Duodenal mucosa (tissue), 2 donors: Measurements from ENCODE around the gene SEC62.

Experiments used
- H3K27ac ChIP-seq: one replicate; pipeline ENCODE4 v1.7.0; 2013; ENCODE audit warnings: low read depth, low read length
- H3K27me3 ChIP-seq, 2 donors: one replicate each; pipeline ENCODE4 v1.7.0; 2013; ENCODE audit warnings: low read length in 2 of 2, control low read depth in 1 of 2; ENCODE audit not compliant: insufficient read depth in 2 of 2, control insufficient read depth in 1 of 2
- H3K36me3 ChIP-seq, 2 donors: one replicate each; pipeline ENCODE4 v1.7.0; 2013; ENCODE audit warnings: low read length in 2 of 2, control low read depth in 1 of 2; ENCODE audit not compliant: insufficient read depth in 2 of 2, control insufficient read depth in 1 of 2
- H3K4me1 ChIP-seq, 2 donors: one replicate each; pipeline ENCODE4 v1.7.0; 2013; ENCODE audit warnings: low read length in 2 of 2, control low read depth in 1 of 2; ENCODE audit not compliant: insufficient read depth in 2 of 2, control insufficient read depth in 1 of 2
- H3K4me3 ChIP-seq, 2 donors: one replicate each; pipeline ENCODE4 v1.7.0; 2013; ENCODE audit warnings: low read length in 2 of 2, low read depth in 1 of 2
- H3K9ac ChIP-seq, 2 donors: one replicate each; pipeline ENCODE4 v1.7.0; 2013; ENCODE audit warnings: low read length in 2 of 2, low read depth in 1 of 2
- H3K9me3 ChIP-seq, 2 donors: one replicate each; pipeline ENCODE4 v1.7.0; 2013; ENCODE audit warnings: low read length in 2 of 2, control low read depth in 1 of 2; ENCODE audit not compliant: control insufficient read depth in 1 of 2

Gene SEC62

DNA sequence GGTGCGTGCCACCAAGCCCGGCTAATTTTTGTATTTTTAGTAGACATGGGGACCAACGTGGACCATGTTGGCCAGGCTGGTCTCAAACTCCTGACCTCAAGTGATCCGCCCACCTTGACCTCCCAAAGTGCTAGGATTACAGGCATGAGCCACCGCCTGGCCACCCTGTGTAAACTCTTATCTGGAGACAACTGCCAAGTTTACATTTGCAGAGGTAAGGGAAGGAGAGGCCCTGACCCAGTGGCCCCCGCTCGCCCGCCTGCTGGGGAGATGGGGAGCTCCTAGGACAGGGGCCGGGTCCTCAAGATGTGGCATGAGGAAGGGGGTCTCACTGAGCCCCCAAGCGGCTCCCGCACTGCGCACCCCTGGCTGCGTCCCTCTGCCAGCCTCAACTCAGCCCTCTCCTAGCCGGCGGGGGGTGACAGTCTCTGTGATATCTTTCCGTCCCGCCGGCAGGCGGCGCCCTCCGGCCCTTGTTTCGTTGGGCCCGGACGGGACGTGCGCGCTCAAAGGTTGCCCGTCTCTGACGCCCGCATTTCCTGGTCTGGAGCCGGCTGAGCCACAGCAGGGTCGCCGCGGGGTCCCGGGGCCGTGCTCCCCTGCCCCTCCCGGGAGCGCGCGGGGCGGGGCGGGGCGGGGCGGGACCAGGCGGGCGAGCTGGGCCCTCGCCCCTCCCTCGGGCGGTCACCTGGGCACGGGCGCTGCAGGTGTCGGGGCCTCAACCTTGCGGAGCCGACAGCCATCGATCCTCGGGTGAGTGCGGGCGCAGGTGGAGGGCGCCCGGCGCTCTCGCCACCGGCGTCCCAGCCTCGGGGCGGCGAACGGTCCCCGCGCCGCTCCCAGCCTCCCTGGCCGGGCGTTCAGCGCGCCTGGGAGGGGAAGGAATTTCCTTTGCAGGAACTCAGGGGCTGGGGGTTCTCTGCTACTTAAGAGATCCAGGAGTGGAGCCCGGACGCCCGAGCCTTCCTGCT, 71.1 kb downstream of the SEC62 start, which contains the start of gene GPR160:
TSS of gene GPR160 (plus strand) at position 533 of the 971 bp plus-strand sequence. CDS start 45,978 bp downstream, outside the sequence.
- Histone ChIP-seq H3K9ac (peak within 1 kb of the TSS; percentile 69 to 89), H3K36me3 (peaks cover 0 to 3% of the 10 kb centered on the region in 2 donors), H3K27me3 (no peaks in the 10 kb centered on the region), H3K4me3 (peak within 1 kb of the TSS; percentile 77 to 91), H3K27ac (peak within 1 kb of the TSS; percentile 75), H3K4me1 (peaks cover 14 to 22% of the 10 kb centered on the region in 2 donors), H3K9me3 (no peaks in the 10 kb centered on the region)

DNA sequence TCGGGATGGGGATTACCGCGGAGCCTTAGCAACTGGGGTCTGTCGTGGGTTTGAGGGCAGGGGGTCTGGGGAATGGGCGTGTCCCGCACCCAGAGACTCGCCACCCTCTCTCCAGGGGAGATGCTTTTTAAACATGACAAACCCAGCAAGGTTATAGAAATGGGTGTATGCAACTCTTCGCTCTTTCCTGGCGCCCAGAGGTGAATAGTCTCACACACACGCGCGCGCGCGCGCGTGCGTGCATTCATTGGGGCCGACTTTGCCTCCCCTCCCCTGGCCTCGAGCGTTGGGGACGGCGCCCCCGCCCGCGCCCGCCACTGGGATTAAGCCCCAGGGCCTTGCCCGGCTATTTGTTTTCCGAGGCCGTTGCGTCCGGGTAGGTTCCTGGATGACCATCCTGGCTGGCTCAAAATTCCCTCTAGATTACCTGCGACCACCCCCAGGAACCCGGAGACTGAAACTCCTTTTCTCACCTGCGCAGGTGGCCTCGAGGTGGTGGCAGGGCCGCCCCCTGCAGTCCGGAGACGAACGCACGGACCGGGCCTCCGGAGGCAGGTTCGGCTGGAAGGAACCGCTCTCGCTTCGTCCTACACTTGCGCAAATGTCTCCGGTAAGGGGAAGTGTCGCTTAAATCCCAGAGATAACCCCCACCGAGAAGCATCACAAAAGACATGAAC, 72.0 kb downstream of the SEC62 start:
- Histone ChIP-seq H3K9ac (peak overlapping the region; percentile 69 to 89), H3K27ac (peak overlapping the region; percentile 75), H3K4me3 (peak overlapping the region; percentile 77 to 91), H3K4me1 (peaks cover 10 to 17% of the 10 kb centered on the region in 2 donors), H3K9me3 (no peaks in the 10 kb centered on the region), H3K36me3 (peaks cover 3 to 4% of the 10 kb centered on the region in 2 donors), H3K27me3 (no peaks in the 10 kb centered on the region)

DNA sequence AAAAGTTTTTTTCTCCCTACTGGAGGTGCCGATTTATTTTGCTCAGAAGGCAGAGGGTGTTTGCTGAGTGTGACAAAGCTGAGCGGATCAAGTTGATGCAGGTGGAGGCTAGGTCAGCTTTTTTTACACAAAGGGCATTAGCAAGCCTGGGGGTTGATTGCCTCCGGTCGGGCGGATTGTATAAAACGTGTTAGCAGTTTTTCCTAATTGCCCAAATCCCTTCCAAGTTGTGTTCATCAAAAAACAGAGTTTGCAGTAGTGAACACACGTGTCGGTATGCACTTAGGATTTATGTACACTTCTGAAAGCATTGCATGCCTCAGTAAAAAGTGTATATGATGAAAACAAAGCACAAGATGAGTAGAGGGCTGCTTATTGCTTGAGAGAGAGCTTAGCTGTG, 73.8 kb downstream of the SEC62 start:
- H3K9ac ChIP-seq, result peak overlapping the region; percentile 39 to 69
- no peaks in the 10 kb centered on the region for H3K9me3 ChIP-seq
- peak overlapping the region; percentile 77 to 91 for H3K4me3 ChIP-seq
- no peaks in the 10 kb centered on the region for H3K27me3 ChIP-seq
- peaks cover 21% of the 10 kb centered on the region in 2 donors for H3K4me1 ChIP-seq
- peaks cover 3 to 4% of the 10 kb centered on the region in 2 donors for H3K36me3 ChIP-seq
- no peak overlapping the region for H3K27ac ChIP-seq

DNA sequence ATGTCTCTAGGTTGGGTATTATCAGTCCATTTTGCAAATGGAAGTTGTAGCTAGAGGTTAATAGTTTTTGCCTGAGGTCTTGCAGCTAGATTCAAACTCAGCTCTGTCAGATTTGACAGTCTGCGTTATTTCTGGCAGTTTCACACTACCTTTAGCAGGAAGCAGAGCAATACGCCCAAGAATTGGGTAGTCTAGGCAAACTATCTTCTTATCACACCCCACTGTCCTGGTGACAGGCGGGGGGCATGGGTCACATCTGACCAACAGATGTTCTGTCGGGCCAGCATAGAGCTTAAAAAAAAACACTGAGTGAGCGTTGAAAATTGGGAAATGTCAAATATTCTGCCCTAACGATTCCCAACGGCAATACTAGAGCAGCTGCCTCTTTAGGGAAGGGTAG, 76.9 kb downstream of the SEC62 start:
- Histone ChIP-seq H3K36me3 (peaks cover 4 to 6% of the 10 kb centered on the region in 2 donors), H3K27me3 (no peaks in the 10 kb centered on the region), H3K9ac (no peak overlapping the region), H3K27ac (no peak overlapping the region), H3K4me3 (no peak overlapping the region), H3K9me3 (no peaks in the 10 kb centered on the region), H3K4me1 (peaks cover 38 to 39% of the 10 kb centered on the region in 2 donors)

DNA sequence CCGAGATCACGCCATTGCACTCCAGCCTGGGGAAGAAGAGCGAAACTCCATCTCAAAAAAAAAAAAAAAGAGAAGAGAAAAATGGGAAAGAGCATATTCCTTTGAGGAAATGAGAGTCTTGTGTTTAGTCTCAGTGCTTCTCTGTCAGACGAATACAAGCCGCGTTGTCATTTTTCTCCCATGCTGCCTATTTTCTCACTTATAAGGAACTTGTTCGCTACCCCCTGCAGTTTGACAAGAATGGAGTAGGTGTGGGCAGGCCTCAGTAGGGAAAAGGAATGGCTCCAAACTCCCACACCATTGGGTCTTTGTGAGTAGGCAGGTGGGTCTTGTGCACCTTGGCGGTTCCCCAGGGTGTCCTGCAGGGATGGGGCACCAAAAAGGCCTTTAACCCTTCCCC, 77.7 kb downstream of the SEC62 start:
- Histone ChIP-seq H3K9me3 (no peaks in the 10 kb centered on the region), H3K9ac (peak overlapping the region; percentile 52 to 57), H3K27ac (peak overlapping the region; percentile 60), H3K4me1 (peaks cover 46 to 47% of the 10 kb centered on the region in 2 donors), H3K36me3 (peaks cover 4 to 6% of the 10 kb centered on the region in 2 donors), H3K27me3 (no peaks in the 10 kb centered on the region), H3K4me3 (peak overlapping the region in 1 of 2 donors; percentile 46)

DNA sequence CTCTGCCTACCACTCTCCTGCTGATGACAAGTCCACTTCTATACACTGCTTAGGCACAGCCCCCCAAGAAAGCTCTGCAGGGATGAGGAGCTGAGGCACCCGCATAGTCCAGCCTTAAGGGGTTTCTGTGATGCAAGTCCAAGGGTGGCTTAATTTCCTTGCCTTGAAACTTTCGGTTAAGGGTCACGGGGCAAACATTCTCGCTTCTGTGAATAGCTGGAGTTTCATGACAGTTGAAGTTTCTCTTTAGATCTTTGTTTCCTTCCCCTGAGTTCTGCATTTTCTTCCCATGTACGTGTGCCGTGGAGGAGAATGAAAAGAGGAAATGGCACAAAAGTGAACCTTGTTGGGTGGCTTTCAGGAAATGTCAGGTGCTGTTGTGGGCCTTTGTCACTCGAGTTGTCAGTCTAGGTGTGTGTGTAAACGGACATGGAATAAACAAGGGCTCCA, 78.2 kb downstream of the SEC62 start:
- H3K27me3 ChIP-seq, result no peaks in the 10 kb centered on the region
- peak overlapping the region; percentile 60 for H3K27ac ChIP-seq
- H3K4me3 ChIP-seq, result peak overlapping the region; percentile 46
- H3K9me3 ChIP-seq, result no peaks in the 10 kb centered on the region
- H3K36me3 ChIP-seq, result peaks cover 4 to 6% of the 10 kb centered on the region in 2 donors
- peak overlapping the region; percentile 52 to 57 for H3K9ac ChIP-seq
- peaks cover 51 to 52% of the 10 kb centered on the region in 2 donors for H3K4me1 ChIP-seq

DNA sequence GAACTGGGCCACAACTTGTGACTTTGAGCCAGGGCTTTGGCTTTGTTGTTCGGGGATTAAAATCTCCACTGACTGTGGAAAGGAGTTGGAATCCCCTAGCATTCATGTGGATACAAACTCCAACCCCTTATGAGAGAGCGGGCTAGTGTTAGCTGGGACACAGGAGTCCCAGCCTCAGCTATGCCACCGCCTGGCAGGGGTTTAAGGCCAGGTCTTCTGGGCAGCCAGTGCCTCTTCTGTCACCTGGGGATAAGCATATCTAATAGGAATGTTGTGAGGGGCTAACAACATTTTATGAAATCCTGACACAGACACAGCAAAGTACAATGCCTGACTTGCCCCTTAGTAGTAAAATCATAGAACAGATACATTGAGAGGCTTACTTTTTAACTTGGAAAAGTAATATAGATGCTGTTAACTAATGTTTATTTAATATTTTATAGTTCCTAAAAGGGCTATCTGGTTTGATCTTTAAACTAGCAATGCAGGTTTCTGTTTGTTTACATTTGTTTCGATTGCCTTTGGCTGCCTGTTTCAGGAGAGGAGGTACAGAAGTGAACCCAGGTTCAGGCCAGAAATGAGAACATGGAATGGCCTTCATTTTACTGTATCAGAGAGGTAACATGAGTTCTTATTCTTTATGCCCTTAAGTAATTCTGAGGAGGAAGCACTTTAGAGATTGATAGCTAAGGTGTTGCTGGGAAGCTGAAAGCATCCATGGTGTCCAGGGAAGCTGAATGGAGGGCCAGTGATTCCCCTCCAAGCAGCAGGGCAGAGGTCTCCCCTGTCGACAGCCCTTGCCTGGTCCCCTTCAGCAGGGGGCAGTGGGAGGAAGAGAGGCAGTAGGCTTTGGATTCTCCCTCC, 79.9 kb downstream of the SEC62 start:
- H3K27ac ChIP-seq, result peak overlapping the region; percentile 65

DNA sequence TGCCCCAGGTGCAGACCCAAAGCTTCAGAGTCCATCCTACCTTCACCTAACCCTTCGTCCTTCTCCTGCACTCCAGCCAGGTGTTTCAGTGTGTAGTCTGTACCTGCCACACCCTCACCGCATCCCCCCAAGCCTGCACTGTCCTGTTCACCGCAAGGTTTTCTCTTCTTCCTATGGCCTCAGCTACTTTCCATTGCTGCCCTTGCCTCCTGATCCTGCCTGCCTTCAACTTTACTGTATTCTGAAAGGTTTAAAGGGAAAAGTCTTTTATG, 80.5 kb downstream of the SEC62 start:
- H3K9ac ChIP-seq, result peak overlapping the region; percentile 43 to 56
- H3K4me3 ChIP-seq, result peak overlapping the region; percentile 18 to 26
- no peaks in the 10 kb centered on the region for H3K9me3 ChIP-seq
- peak overlapping the region; percentile 65 for H3K27ac ChIP-seq
- no peaks in the 10 kb centered on the region for H3K27me3 ChIP-seq
- peaks cover 3 to 6% of the 10 kb centered on the region in 2 donors for H3K36me3 ChIP-seq
- peaks cover 41 to 53% of the 10 kb centered on the region in 2 donors for H3K4me1 ChIP-seq

More for the DNA sequence above, 79.9 kb downstream of the SEC62 start:
- H3K36me3 ChIP-seq, result peaks cover 4 to 5% of the 10 kb centered on the region in 2 donors
- no peaks in the 10 kb centered on the region for H3K9me3 ChIP-seq
- H3K4me3 ChIP-seq, result peak overlapping the region; percentile 27 to 37
- H3K9ac ChIP-seq, result peak overlapping the region; percentile 43 to 56
- no peaks in the 10 kb centered on the region for H3K27me3 ChIP-seq
- H3K4me1 ChIP-seq, result peaks cover 45 to 53% of the 10 kb centered on the region in 2 donors
